SK-N-SH (cell line): ENCODE results near the gene DDAH1. TPM values are rescaled to one million over a fixed set of nuclear protein-coding genes. Genes with fewer than 3 reads are reported as not detected.
A peak's percentile ranks its signal among the peaks of the same experiment; 100 is the strongest.
"Not testable (repeated sequence)": the region's sequence is repeated elsewhere in the genome, so short reads cannot be mapped to it uniquely, and the experiment has no call there.

ENCODE experiments used
- CTCF ChIA-PET: fragments of 300-600, 350-600 bp; formaldehyde crosslinking; extraction: SDS; loops from one replicate; lab custom pipeline; 2021; lab: Yijun Ruan, JAX
- POLR2A ChIA-PET: fragments of 350-600 bp; sonication (Branson Sonifier 250); formaldehyde crosslinking; extraction: SDS; loops from one replicate; lab custom pipeline; 2020; ENCODE audit warnings: antibody characterized with exemption, inconsistent platforms; lab: Yijun Ruan, JAX
- DNase-seq: peaks from one replicate; pipeline ENCODE4 v3.0.0; 2012
- H2AFZ ChIP-seq: fragments of 200-600 bp; sonication (generic); 2 replicates; pipeline ENCODE4 v1.8.1; 2016; ENCODE audit warnings: antibody characterized with exemption, mild to moderate bottlenecking, low read depth
- H3F3A ChIP-seq: fragments of 200-600 bp; sonication (generic); replicated peaks from 2 replicates; pipeline ENCODE3; 2016; ENCODE audit warnings: antibody characterized with exemption, mild to moderate bottlenecking; ENCODE audit not compliant: insufficient read depth
- H3K27ac ChIP-seq, 2 experiments: fragments of 200-500 bp in 1 of 2; fragments of 200-600 bp in 1 of 2; sonication (Bioruptor generic) in 1 of 2; sonication (generic), shearing (Covaris generic) in 1 of 2; 2 replicates each; pipeline versions ENCODE4 v1.5.1 to v1.6.1; 2014 to 2016; ENCODE audit warnings: low read depth in 2 of 2, inconsistent platforms in 1 of 2, low read length in 1 of 2, mild to moderate bottlenecking in 1 of 2, mixed read lengths in 1 of 2
- H3K27me3 ChIP-seq: fragments of 200-600 bp; sonication (generic), shearing (Covaris generic); 2 replicates; pipeline ENCODE4 v1.6.1; 2016; ENCODE audit warnings: mixed run types; ENCODE audit not compliant: insufficient read depth
- H3K36me3 ChIP-seq, 2 experiments: fragments of 200-500 bp in 1 of 2; fragments of 200-600 bp in 1 of 2; sonication (Bioruptor generic) in 1 of 2; sonication (generic) in 1 of 2; replicated peaks in 1 of 2; 2 replicates each; pipeline versions ENCODE3 to v1.5.1; 2014 to 2016; ENCODE audit warnings: low read length in 1 of 2, mild to moderate bottlenecking in 1 of 2; ENCODE audit not compliant: insufficient read depth in 2 of 2, control insufficient read depth in 1 of 2
- H3K4me1 ChIP-seq, 2 experiments: fragments of 200-500 bp in 1 of 2; fragments of 200-600 bp in 1 of 2; sonication (Bioruptor generic) in 1 of 2; sonication (generic), shearing (Covaris generic) in 1 of 2; 2 replicates each; pipeline versions ENCODE4 v1.5.1 to v1.6.1; 2014 to 2016; ENCODE audit warnings: low read depth in 1 of 2, low read length in 1 of 2, mixed run types in 1 of 2; ENCODE audit not compliant: insufficient read depth in 2 of 2, control insufficient read depth in 1 of 2
- H3K4me2 ChIP-seq: fragments of 200-600 bp; sonication (generic), shearing (Covaris generic); 2 replicates; pipeline ENCODE4 v1.6.1; 2017; ENCODE audit warnings: mixed run types
- H3K4me3 ChIP-seq, 2 experiments: fragments of 200-500 bp in 1 of 2; fragments of 200-600 bp in 1 of 2; sonication (Bioruptor generic) in 1 of 2; sonication (generic), shearing (Covaris generic) in 1 of 2; 2 replicates each; pipeline versions ENCODE4 v1.5.1 to v1.8.1; 2014 to 2016; ENCODE audit warnings: low read depth in 2 of 2, inconsistent platforms in 1 of 2, low read length in 1 of 2, mild to moderate bottlenecking in 1 of 2, mixed read lengths in 1 of 2, moderate library complexity in 1 of 2
- H3K79me2 ChIP-seq: fragments of 200-600 bp; sonication (generic); 2 replicates; pipeline ENCODE4 v1.8.1; 2017; ENCODE audit warnings: mild to moderate bottlenecking; ENCODE audit not compliant: insufficient read depth
- H3K9ac ChIP-seq: fragments of 200-600 bp; sonication (generic); 2 replicates; pipeline ENCODE4 v1.6.1; 2017; ENCODE audit warnings: mixed run types
- H3K9me2 ChIP-seq: fragments of 200-600 bp; sonication (generic); 2 replicates; pipeline ENCODE4 v1.6.1; 2017; ENCODE audit warnings: mixed run types
- H3K9me3 ChIP-seq: fragments of 200-600 bp; sonication (generic); 2 replicates; pipeline ENCODE4 v1.6.1; 2017; ENCODE audit warnings: mixed run types, mild to moderate bottlenecking, moderate library complexity
- H4K20me1 ChIP-seq: fragments of 200-600 bp; sonication (generic); 2 replicates; pipeline ENCODE4 v1.6.1; 2017; ENCODE audit warnings: mild to moderate bottlenecking, mixed run types; ENCODE audit not compliant: insufficient read depth
- CHD2 ChIP-seq: fragments of 150-350 bp; IDR thresholded peaks from 2 replicates; pipeline ENCODE4 v1.6.1; 2018; ENCODE audit warnings: low read length; ENCODE audit not compliant: partially characterized antibody
- FOXJ3 ChIP-seq: sonication (generic); formaldehyde crosslinking; IDR thresholded peaks from 2 replicates; pipeline ENCODE4 v1.5.1; 2020; ENCODE audit warnings: mild to moderate bottlenecking, missing genetic modification reagents
- GABPA ChIP-seq: IDR thresholded peaks from 2 replicates; pipeline ENCODE4 v1.4.0; 2012; ENCODE audit warnings: low read depth, mild to moderate bottlenecking
- JUND ChIP-seq: IDR thresholded peaks from 2 replicates; pipeline ENCODE4 v1.4.0; 2012
- MXI1 ChIP-seq: IDR thresholded peaks from 2 replicates; pipeline ENCODE4 v1.6.1; 2012; ENCODE audit warnings: mild to moderate bottlenecking, low read depth, low read length, improper control_type of control experiment
- NRF1 ChIP-seq: IDR thresholded peaks from 2 replicates; pipeline ENCODE4 v1.6.1; 2012; ENCODE audit warnings: low read depth, mild to moderate bottlenecking, low read length
- RCOR1 ChIP-seq: fragments of 150-350 bp; IDR thresholded peaks from 2 replicates; pipeline ENCODE4 v1.6.1; 2017; ENCODE audit warnings: antibody characterized with exemption, low read length
- RFX5 ChIP-seq: IDR thresholded peaks from 2 replicates; pipeline ENCODE4 v1.6.1; 2012; ENCODE audit warnings: mild to moderate bottlenecking, improper control_type of control experiment, low read length
- SIN3A ChIP-seq: IDR thresholded peaks from 2 replicates; pipeline ENCODE4 v1.6.1; 2012; ENCODE audit warnings: low read depth, mild to moderate bottlenecking, low read length, moderate library complexity, borderline replicate concordance
- TCF12 ChIP-seq: IDR thresholded peaks from 2 replicates; pipeline ENCODE4 v1.4.0; 2012
- TEAD4 ChIP-seq: IDR thresholded peaks from 2 replicates; pipeline ENCODE4 v1.4.0; 2012; ENCODE audit warnings: mild to moderate bottlenecking, borderline replicate concordance; ENCODE audit not compliant: insufficient read depth
- WGBS: methylation state at CpG from one replicate; pipeline ENCODE4 v1.1.6; 2017; ENCODE audit warnings: low lambda C conversion rate; 5-methylcytosine and 5-hydroxymethylcytosine counted together
- polyA plus RNA-seq, 3 experiments: library from polyadenylated mRNA; depleted of rRNA; stranded (reverse); fragments of >200 nt; gene quantifications; 2 replicates each; pipeline ENCODE4 v1.2.3, GENCODE V29; 2012
- TF ChIP-seq, protein P1 (sequence below): IDR thresholded peaks from 2 replicates; pipeline ENCODE4 v1.4.0; 2012; ENCODE audit warnings: low read depth, borderline replicate concordance
- TF ChIP-seq, protein P2 (sequence below): fragments of 150-350 bp; IDR thresholded peaks from 2 replicates; pipeline ENCODE4 v1.6.1; 2016; ENCODE audit warnings: mild to moderate bottlenecking, low read depth, low read length
- TF ChIP-seq, protein P3 (sequence below): IDR thresholded peaks from 2 replicates; pipeline ENCODE4 v1.4.0; 2012; ENCODE audit warnings: low read depth, borderline replicate concordance
- TF ChIP-seq, protein P4 (sequence below): IDR thresholded peaks from 2 replicates; pipeline ENCODE4 v1.4.0; 2012; ENCODE audit warnings: low read depth

Gene DDAH1
- polyA plus RNA-seq (2012; rRNA removed), result 64.3 and 80.2 TPM in 2 replicates
- 71.3 and 82.7 TPM in 2 replicates for polyA plus RNA-seq (2012; cell fraction: cytosol; rRNA removed)
- polyA plus RNA-seq (2012; cell fraction: nucleus; rRNA removed), result 37.6 and 47.8 TPM in 2 replicates

GRCh38 chr1:85465099-85465785, at the start of gene DDAH1:
DDAH1 (minus strand) TSS chr1:85465159; CDS start chr1:85465045, 114 bp downstream.
- H3K79me2 ChIP-seq, result peaks cover 80% of the 10 kb centered on the region
- peak within 1 kb of the TSS; percentile 80 for H3K4me3 ChIP-seq
- 14% methylated on average over 9 of the region's 56 CpGs for WGBS
- peak within 1 kb of the TSS; percentile 64 for H2AFZ ChIP-seq
- peak within 1 kb of the TSS; percentile 88 to 96 for H3K27ac ChIP-seq
- no peaks in the 10 kb centered on the region for H3K27me3 ChIP-seq
- H3K9ac ChIP-seq, result peak within 1 kb of the TSS; percentile 98
- DNase-seq, result peak; percentile 93
- POLR2A ChIA-PET, result interaction anchor here (0.6 to 1.6 kb wide), 6 partner anchors 29 to 1952 kb away, joined by 3 to 6 read pairs (median 4); partner anchors contain the start of gene BCL10
- TF ChIP-seq, protein P1, sequence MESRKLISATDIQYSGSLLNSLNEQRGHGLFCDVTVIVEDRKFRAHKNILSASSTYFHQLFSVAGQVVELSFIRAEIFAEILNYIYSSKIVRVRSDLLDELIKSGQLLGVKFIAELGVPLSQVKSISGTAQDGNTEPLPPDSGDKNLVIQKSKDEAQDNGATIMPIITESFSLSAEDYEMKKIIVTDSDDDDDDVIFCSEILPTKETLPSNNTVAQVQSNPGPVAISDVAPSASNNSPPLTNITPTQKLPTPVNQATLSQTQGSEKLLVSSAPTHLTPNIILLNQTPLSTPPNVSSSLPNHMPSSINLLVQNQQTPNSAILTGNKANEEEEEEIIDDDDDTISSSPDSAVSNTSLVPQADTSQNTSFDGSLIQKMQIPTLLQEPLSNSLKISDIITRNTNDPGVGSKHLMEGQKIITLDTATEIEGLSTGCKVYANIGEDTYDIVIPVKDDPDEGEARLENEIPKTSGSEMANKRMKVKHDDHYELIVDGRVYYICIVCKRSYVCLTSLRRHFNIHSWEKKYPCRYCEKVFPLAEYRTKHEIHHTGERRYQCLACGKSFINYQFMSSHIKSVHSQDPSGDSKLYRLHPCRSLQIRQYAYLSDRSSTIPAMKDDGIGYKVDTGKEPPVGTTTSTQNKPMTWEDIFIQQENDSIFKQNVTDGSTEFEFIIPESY, result no peak
- TF ChIP-seq TEAD4, result no peak
- TF ChIP-seq RCOR1, result no peak
- TF ChIP-seq, protein P2, sequence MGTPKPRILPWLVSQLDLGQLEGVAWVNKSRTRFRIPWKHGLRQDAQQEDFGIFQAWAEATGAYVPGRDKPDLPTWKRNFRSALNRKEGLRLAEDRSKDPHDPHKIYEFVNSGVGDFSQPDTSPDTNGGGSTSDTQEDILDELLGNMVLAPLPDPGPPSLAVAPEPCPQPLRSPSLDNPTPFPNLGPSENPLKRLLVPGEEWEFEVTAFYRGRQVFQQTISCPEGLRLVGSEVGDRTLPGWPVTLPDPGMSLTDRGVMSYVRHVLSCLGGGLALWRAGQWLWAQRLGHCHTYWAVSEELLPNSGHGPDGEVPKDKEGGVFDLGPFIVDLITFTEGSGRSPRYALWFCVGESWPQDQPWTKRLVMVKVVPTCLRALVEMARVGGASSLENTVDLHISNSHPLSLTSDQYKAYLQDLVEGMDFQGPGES, result no peak
- TF ChIP-seq, protein P3, sequence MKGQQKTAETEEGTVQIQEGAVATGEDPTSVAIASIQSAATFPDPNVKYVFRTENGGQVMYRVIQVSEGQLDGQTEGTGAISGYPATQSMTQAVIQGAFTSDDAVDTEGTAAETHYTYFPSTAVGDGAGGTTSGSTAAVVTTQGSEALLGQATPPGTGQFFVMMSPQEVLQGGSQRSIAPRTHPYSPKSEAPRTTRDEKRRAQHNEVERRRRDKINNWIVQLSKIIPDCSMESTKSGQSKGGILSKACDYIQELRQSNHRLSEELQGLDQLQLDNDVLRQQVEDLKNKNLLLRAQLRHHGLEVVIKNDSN, result no peak
- TF ChIP-seq TCF12, result no peak
- peak; percentile 69 for TF ChIP-seq NRF1
- no peak for TF ChIP-seq RFX5
- peak; percentile 86 for TF ChIP-seq CHD2
- TF ChIP-seq, protein P4, sequence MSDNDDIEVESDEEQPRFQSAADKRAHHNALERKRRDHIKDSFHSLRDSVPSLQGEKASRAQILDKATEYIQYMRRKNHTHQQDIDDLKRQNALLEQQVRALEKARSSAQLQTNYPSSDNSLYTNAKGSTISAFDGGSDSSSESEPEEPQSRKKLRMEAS, result 0 out of 2 replicates have a peak, but pooled peaks have one; percentile 2
- TF ChIP-seq MXI1, result peak; percentile 52; the same call in 1 of the 2 replicates
- no peak for TF ChIP-seq JUND
- no peak for TF ChIP-seq FOXJ3 (CRISPR knock-in tag)
- no peak for TF ChIP-seq GABPA
- TF ChIP-seq SIN3A, result no peak
- CTCF ChIA-PET, result interaction anchor here (0.9 to 8.8 kb wide), 9 partner anchors 9 to 228 kb away, joined by 3 to 69 read pairs (median 5); partner anchors contain the start of gene CCN1
- peaks cover 4% of the 10 kb centered on the region for H3F3A ChIP-seq
- peak within 1 kb of the TSS; percentile 88 for H3K4me2 ChIP-seq
- peaks cover 4% of the 10 kb centered on the region; the same call in 1 of the 2 replicates for H4K20me1 ChIP-seq
- peaks cover 16 to 30% of the 10 kb centered on the region in 2 experiments; a peak in 3 of 4 replicates for H3K4me1 ChIP-seq
- H3K9me2 ChIP-seq, result no peaks in the 10 kb centered on the region
- peaks cover 0 to 5% of the 10 kb centered on the region in 2 experiments for H3K36me3 ChIP-seq
- no peaks in the 10 kb centered on the region for H3K9me3 ChIP-seq

DNA sequence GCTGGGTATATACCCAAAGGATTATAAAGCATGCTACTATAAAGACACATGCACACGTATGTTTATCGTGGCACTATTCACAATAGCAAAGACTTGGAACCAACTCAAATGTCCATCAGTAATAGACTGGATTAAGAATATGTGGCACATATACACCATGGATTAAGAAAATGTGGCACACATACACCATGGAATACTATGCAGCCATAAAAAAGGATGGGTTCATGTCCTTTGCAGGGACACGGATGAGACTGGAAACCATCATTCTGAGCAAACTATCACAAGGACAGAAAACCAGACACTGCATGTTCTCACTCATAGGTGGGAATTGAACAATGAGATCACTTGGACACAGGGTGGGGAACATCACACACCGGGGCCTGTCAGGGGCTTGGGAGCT, 49.0 kb upstream of the DDAH1 start:
- H3K27ac ChIP-seq, CTCF ChIA-PET, H3K36me3 ChIP-seq, H3K9me3 ChIP-seq, H4K20me1 ChIP-seq, H3K9ac ChIP-seq, H3K27me3 ChIP-seq, H3K4me1 ChIP-seq, H3K4me3 ChIP-seq, H2AFZ ChIP-seq, H3F3A ChIP-seq, POLR2A ChIA-PET, H3K4me2 ChIP-seq, H3K9me2 ChIP-seq, DNase-seq: not testable (repeated sequence)
- H3K79me2 ChIP-seq, result peaks cover 71% of the 10 kb centered on the region
- WGBS, result 92% methylated on average over 4 of the region's 4 CpGs
